ENCODE results near the gene LARGE1. TPM values are rescaled to one million over a fixed set of nuclear protein-coding genes. Genes with fewer than 3 reads are reported as not detected.
A peak's percentile ranks its signal among the peaks of the same experiment; 100 is the strongest.

LARGE1 gene
- polyA plus RNA-seq, 1 donor from 2014 or later = 1.4 TPM

DNA sequence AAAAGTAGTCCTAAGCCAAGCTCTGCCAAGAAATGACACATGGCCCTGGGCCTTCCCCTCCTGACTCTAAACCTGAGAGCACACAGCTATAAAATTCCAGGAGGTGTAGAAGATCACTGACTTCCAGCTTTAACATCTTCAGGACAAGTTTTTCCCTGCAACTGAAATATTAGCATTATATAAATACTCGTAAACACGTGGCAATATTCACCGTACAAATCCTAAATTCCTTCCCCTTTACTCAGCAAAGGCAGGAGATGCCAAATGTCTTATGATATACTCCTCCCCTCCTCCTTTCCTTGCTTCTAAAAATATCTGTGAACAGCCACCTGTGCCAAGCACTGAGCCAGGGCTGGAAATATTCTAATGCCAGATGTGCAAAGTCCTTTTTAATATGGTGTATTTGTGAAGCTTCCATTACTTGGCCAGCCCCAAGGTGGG is 194.0 kb downstream of the LARGE1 start:
- H3K4me3 Mint-ChIP-seq = no peak overlapping the region
- H3K27me3 Mint-ChIP-seq = no peaks in the 10 kb centered on the region
- peaks cover 6% of the 10 kb centered on the region for H3K36me3 Mint-ChIP-seq
- H3K27ac Mint-ChIP-seq = no peak overlapping the region
- peaks cover 0 to 2% (median 0%) of the 10 kb centered on the region in 3 donors for H3K9me3 Mint-ChIP-seq
- peaks cover 0 to 19% (median 9%) of the 10 kb centered on the region in 3 donors for H3K4me1 Mint-ChIP-seq

DNA sequence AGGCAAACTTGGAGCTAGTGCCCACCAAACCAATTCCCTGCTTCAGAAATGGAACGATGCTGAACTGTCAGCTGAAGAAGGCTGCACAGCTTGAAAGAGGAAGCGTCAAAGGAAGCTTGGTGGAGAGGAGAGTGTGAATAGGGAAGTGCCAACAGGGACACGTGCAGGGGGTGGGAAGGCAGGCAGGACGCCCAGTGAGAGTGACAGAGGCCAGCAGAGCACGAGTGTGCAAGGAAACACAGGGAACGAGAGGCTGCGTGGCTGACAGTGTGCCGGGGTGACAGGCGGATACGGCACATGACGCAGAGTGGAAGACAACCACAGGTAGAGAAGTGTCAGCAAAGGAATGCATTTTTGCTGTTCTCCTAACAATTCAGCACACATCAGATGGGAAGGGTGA is 196.4 kb downstream of the LARGE1 start:
- no peaks in the 10 kb centered on the region for H3K27me3 Mint-ChIP-seq
- peaks cover 0 to 19% (median 8%) of the 10 kb centered on the region in 3 donors for H3K4me1 Mint-ChIP-seq
- H3K36me3 Mint-ChIP-seq = peaks cover 3% of the 10 kb centered on the region
- H3K9me3 Mint-ChIP-seq = peaks cover 0 to 2% (median 0%) of the 10 kb centered on the region in 3 donors
- H3K27ac Mint-ChIP-seq = peak overlapping the region in 1 of 3 donors; percentile 2
- H3K4me3 Mint-ChIP-seq = no peak overlapping the region

DNA sequence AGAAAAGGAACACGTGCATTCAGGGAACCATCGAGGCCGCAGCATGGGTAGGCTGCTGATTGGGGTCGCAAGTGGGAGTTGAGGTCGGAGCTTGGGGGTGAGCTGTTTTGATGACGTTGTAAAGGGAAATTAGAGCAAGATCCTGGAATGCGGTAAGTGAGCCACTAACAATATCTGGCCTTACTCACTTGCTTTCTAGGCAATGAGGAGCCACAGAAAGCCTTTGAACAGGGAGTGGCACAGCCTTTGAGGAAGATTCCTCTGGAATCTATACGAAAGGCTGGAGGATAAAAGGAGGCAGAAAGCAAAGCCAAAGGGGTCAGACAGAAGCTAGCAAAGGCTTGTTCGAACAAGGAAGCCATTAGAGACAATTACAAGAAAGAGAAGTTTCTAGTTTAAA is 197.5 kb downstream of the LARGE1 start:
- peaks cover 0 to 16% (median 8%) of the 10 kb centered on the region in 3 donors for H3K4me1 Mint-ChIP-seq
- H3K27me3 Mint-ChIP-seq = no peaks in the 10 kb centered on the region
- H3K9me3 Mint-ChIP-seq = peaks cover 0 to 2% (median 2%) of the 10 kb centered on the region in 3 donors
- H3K27ac Mint-ChIP-seq = no peak overlapping the region
- H3K4me3 Mint-ChIP-seq = no peak overlapping the region
- H3K36me3 Mint-ChIP-seq = peaks cover 4% of the 10 kb centered on the region

DNA sequence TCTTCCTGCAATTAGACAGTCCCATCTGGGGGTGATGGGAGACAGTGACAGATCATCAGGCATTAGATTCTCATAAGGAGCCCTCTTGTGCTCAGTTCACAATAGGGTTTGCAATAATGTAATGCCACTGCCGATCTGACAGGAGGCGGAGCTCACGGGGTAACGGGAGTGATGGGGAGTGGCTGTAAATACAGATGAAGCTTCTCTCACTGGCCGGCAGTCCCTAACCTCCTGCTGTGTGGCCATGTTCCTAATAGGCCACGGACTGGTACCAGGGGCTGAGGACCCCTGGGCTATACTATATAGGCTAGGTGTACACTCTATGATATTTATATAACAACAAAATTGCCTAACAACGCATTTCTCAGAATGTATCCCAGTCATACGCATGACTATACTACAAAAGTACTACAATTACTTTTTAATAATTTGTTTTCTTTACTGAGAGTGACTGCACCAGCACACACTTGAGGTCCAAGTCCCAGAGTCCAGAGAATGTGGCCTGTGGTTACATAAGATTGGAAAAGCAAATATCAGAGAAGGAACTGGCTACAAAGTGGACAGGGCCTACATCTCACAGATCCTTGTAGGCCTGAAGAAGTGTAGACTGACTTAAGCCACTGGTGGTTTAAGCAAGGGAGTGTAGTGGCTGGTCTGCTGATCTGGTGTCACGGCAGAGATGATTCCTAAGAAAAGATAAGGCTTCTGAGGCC is 200.0 kb downstream of the LARGE1 start:
- Mint-ChIP-seq H3K36me3 (peaks cover 5% of the 10 kb centered on the region), H3K4me1 (peaks cover 0 to 15% (median 8%) of the 10 kb centered on the region in 3 donors), H3K4me3 (no peak overlapping the region), H3K27ac (no peak overlapping the region), H3K9me3 (peaks cover 0 to 3% (median 2%) of the 10 kb centered on the region in 3 donors), H3K27me3 (no peaks in the 10 kb centered on the region)

DNA sequence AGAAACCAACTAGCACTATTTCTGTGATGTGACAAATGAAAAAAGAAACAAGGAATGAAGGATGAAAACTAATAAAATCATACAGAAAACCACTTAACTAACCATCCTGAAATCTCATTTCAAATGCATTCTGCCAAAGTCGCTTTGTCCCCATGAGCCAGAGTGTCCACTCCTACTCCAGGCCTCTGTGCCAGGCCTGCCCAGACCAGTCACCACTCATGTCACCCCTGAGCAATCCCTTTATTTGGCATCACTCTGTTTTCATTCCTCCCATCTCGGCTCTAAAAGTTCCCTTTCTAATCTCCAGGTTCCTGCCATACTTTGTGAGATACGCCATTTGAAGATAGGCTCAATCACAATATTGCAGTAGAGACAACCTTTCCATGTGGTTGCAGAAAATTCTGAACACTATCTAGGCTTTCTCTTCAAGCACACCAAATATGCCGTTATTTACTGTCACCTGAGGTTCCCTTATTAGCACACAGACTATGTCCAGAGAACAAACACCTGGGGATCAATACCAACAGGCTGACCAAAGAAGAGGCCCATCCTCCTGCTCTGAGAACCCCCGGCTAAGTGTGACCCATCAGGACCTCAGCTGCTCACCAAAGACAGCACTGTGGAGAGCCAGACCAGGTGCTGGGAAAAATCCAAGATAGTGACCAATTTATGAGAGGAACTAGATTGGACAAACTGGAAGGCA is 202.4 kb downstream of the LARGE1 start:
- H3K4me1 Mint-ChIP-seq = peaks cover 0 to 4% (median 2%) of the 10 kb centered on the region in 3 donors
- H3K9me3 Mint-ChIP-seq = peaks cover 5 to 10% (median 7%) of the 10 kb centered on the region in 3 donors
- peak overlapping the region in 1 of 4 donors; percentile 37 for H3K4me3 Mint-ChIP-seq
- H3K36me3 Mint-ChIP-seq = peaks cover 5% of the 10 kb centered on the region
- no peaks in the 10 kb centered on the region for H3K27me3 Mint-ChIP-seq
- no peak overlapping the region for H3K27ac Mint-ChIP-seq

DNA sequence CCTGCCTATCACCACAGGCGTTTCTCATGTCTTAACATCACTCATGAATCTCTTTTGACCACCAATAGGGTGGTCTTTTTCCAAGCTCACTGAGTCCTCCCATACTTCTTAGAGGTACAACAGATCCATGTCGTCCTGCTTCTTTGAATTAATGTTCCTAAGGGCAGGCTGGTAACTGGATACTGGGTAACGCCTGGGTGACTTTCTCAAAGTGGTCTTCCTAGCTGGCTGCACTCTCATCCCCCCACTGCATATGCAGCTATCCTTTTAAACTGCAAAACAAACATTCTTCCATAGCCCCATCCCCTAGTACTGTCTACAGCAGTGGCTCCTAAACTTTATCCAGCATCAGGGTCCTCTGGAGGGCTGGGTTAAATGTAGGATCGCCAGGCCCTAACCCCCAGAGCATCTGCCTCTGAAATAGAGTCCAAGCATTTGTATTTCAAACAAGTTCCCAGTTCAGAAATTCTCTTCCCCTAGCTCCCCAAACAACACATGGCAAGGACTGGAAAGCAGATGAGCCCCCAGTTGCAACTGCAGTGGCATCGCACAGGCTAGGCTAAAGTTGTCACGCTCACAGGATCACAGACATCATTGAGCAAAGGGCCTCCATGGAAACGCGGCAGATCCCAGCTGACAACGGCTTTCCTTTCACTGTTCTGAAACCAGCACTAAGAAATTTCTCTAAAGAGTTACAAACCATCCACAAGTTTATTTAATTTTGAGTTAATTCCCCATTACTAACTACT is 204.9 kb downstream of the LARGE1 start:
- no peak overlapping the region for H3K27ac Mint-ChIP-seq
- no peak overlapping the region for H3K4me3 Mint-ChIP-seq
- H3K36me3 Mint-ChIP-seq = peaks cover 5% of the 10 kb centered on the region
- peaks cover 0 to 4% (median 0%) of the 10 kb centered on the region in 3 donors for H3K4me1 Mint-ChIP-seq
- peaks cover 5 to 10% (median 5%) of the 10 kb centered on the region in 3 donors for H3K9me3 Mint-ChIP-seq
- H3K27me3 Mint-ChIP-seq = no peaks in the 10 kb centered on the region

DNA sequence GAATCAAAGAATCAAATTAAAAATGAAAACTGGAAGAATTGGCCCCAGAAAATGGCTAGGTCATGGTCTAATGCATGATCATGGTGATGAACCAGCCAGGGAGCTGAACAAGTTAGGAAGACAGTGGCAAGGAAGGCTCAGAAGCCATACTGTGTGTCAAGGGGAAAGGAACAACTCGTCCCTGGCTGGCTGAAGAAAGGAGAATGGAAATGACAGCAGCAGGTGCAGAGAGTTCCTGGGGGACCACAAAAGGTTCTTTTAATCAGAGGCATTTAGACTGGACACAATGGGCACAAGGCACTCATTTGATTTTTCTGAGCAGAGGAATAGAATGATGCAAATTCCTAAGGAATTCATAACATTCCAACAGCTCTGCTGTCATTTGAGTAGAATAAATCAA is 209.9 kb downstream of the LARGE1 start:
- no peak overlapping the region for H3K4me3 Mint-ChIP-seq
- H3K27me3 Mint-ChIP-seq = no peaks in the 10 kb centered on the region
- H3K4me1 Mint-ChIP-seq = peaks cover 0 to 10% (median 1%) of the 10 kb centered on the region in 3 donors
- H3K36me3 Mint-ChIP-seq = peaks cover 4% of the 10 kb centered on the region
- H3K9me3 Mint-ChIP-seq = peaks cover 3 to 10% (median 4%) of the 10 kb centered on the region in 3 donors
- no peak overlapping the region for H3K27ac Mint-ChIP-seq

DNA sequence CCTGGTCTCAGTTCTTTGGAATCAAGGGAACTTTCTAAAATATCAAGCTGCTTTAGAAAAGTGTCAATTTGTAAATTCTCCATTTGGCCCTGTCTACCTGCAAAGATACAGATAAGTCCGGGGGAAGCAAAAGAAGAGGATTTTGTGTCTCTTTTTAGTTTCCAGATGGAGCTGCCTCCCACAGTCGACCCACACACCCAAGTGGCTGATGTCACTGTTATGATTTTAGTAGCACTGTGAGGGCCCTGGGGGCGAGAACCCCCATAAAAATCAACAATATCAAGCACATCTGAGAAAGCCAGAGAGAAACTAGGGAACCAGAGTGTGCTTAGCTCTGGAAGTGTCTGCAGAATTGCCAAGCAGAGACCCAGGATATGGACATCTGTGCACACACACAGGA is 212.7 kb downstream of the LARGE1 start:
- peaks cover 0 to 8% (median 1%) of the 10 kb centered on the region in 3 donors for H3K4me1 Mint-ChIP-seq
- H3K4me3 Mint-ChIP-seq = peak overlapping the region in 1 of 4 donors; percentile 23
- no peak overlapping the region for H3K27ac Mint-ChIP-seq
- H3K36me3 Mint-ChIP-seq = peaks cover 9% of the 10 kb centered on the region
- no peaks in the 10 kb centered on the region for H3K27me3 Mint-ChIP-seq
- H3K9me3 Mint-ChIP-seq = peaks cover 0 to 4% (median 2%) of the 10 kb centered on the region in 3 donors

DNA sequence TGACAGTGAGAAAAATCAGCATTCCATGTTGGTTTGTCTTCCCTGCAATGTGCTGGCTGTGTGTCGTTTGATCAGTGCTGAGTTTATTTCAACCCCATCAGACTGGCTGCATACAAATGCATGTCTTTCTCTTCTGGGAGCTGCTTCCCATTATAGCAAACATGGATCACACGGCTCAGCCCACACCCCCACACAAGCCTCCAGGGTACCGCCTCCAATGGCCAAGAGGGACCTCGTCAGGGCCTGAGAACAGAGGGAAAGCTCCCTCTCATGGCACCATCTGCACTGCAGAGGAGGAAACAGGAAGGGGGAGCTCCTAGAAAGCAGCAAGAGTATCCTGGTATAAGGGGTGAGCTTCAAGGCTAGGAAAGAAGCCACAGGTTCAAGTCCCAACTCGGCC is 214.2 kb downstream of the LARGE1 start:
- Mint-ChIP-seq H3K36me3 (peaks cover 11% of the 10 kb centered on the region), H3K9me3 (peaks cover 0 to 4% (median 2%) of the 10 kb centered on the region in 3 donors), H3K27me3 (no peaks in the 10 kb centered on the region), H3K4me1 (peaks cover 0 to 8% (median 1%) of the 10 kb centered on the region in 3 donors), H3K4me3 (no peak overlapping the region), H3K27ac (no peak overlapping the region)

DNA sequence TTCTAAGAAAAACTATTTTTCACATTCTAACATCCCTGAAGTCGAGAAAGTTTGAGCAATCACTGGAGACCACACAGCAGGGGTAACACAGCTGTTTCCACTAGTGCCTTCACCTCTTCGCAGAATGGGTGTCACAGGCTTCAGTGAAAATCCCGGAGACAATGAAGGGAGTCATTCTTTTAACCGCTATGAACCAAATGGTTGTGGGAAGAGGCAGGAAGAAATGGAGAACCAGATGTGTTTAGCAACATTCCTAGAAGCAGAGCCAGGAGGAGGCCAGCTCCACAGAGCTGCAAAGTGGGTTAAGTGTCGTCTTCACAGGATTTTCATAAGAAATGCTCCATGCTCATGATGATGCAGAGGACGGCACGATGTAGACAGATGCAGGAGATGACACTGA is 221.1 kb downstream of the LARGE1 start:
- H3K4me1 Mint-ChIP-seq = peaks cover 0 to 2% (median 0%) of the 10 kb centered on the region in 3 donors
- H3K4me3 Mint-ChIP-seq = no peak overlapping the region
- no peaks in the 10 kb centered on the region for H3K27me3 Mint-ChIP-seq
- H3K27ac Mint-ChIP-seq = no peak overlapping the region
- peaks cover 0 to 2% (median under 1%) of the 10 kb centered on the region in 3 donors for H3K9me3 Mint-ChIP-seq
- peaks cover 8% of the 10 kb centered on the region for H3K36me3 Mint-ChIP-seq

DNA sequence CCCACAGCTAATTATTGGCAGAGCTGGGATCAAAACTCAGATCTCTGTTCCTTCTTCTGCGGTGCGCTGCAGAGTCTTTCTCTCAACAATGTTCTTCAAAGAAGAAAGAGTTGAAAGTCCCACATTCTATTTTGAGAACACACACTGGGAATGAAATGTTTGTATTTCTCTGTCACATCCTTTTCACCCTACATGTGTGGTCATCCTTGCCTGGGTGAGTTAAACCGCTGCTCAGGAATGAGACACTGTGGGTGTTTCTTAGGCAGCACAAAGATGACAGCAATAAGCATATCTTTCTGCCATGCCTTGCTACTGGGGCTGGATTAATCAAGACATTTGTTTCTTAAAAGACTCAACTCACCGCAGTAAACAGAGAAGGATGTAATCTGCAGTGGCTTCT is 222.6 kb downstream of the LARGE1 start:
- peak overlapping the region in 1 of 3 donors; percentile 16 for H3K27ac Mint-ChIP-seq
- peaks cover 0 to 2% (median 0%) of the 10 kb centered on the region in 3 donors for H3K4me1 Mint-ChIP-seq
- H3K27me3 Mint-ChIP-seq = no peaks in the 10 kb centered on the region
- peaks cover 0 to 5% (median 0%) of the 10 kb centered on the region in 3 donors for H3K9me3 Mint-ChIP-seq
- peaks cover 6% of the 10 kb centered on the region for H3K36me3 Mint-ChIP-seq
- H3K4me3 Mint-ChIP-seq = no peak overlapping the region

DNA sequence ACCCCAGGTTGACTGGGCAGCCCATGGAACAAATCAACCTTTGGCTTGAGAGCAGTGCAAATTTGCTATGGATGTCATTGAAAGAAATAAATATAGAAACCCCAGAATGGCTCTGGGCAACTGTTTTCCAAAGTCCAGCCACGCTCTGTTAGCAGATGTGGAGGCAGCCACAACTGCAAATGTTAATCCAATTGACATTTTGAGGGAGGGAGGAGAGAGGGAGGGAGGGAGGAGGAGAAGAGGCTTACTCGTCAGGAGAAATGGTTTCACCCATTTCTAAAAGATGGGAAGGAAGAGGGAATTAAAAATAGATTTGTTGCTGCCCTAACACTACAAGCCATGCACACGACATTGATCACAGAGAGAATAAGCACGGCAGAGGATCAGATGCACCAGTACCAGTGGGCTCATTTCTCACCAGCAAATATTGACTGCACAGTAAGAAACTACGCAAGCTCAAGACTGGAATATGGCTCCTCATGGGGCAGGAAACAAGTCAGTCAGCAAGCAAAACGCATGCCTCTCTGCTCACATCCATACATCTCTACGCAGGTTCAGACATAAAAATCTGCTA is 229.1 kb downstream of the LARGE1 start:
- Mint-ChIP-seq H3K27ac (no peak overlapping the region), H3K9me3 (peaks cover 0 to 5% (median 0%) of the 10 kb centered on the region in 3 donors), H3K4me1 (peaks cover 0 to 2% (median 0%) of the 10 kb centered on the region in 3 donors), H3K27me3 (no peaks in the 10 kb centered on the region), H3K4me3 (no peak overlapping the region), H3K36me3 (peaks cover 5% of the 10 kb centered on the region)

DNA sequence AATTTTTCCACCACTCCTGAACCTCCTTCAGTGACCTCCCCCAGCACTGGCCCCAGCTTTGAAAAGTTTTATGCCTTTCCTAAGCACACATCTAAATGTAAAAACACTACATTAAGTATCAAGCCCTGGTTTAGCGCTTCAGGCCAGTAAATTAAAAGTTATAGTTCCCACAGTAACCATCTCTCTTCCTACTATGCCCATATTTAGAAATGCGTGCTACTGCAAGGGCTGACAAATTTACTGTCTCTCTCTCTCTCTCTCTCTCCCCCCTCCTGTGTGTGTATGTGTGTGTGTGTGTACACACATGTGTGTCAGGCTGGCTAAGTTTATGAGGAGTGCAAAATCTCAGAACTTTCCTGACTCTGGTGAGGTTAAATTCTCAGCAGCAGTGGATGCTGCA is 231.4 kb downstream of the LARGE1 start:
- H3K27me3 Mint-ChIP-seq = no peaks in the 10 kb centered on the region
- no peak overlapping the region for H3K27ac Mint-ChIP-seq
- H3K36me3 Mint-ChIP-seq = peaks cover 5% of the 10 kb centered on the region
- H3K4me3 Mint-ChIP-seq = no peak overlapping the region
- H3K9me3 Mint-ChIP-seq = peaks cover 0 to 5% (median 0%) of the 10 kb centered on the region in 3 donors
- peaks cover 0 to 2% (median 0%) of the 10 kb centered on the region in 3 donors for H3K4me1 Mint-ChIP-seq

DNA sequence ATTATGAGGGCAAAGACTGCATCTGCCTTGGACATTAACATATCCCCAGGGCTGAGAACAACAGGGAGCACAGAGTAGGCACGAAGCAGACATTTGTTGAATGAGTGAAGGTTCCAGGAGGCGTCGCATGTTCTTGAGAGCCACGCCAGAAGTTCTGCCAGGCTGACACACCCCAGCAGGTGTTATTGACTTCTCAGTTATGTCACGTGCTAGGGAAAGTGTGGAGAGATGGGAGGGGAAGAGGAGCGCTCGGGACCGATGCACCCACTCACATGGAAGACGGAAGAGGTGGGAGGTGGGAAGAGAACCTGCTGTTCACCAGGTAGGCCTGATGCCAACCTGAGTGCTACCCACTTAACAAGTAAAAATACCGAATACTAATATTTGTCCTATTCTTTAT is 232.8 kb downstream of the LARGE1 start:
- no peaks in the 10 kb centered on the region for H3K9me3 Mint-ChIP-seq
- H3K36me3 Mint-ChIP-seq = peaks cover 5% of the 10 kb centered on the region
- no peaks in the 10 kb centered on the region for H3K27me3 Mint-ChIP-seq
- no peak overlapping the region for H3K27ac Mint-ChIP-seq
- H3K4me3 Mint-ChIP-seq = no peak overlapping the region
- peaks cover 0 to 2% (median 0%) of the 10 kb centered on the region in 3 donors for H3K4me1 Mint-ChIP-seq

All from IgD-negative memory B cell (primary cell).